OCI-LY7 (cell line): Measurements from ENCODE around the gene TCTN1.

ENCODE experiments used
- EZH2phosphoT487 ChIP-seq: fragments of 200-600 bp; sonication (generic); IDR thresholded peaks from 2 replicates; pipeline ENCODE4 v1.6.1; 2018; ENCODE audit warnings: low read depth, borderline replicate concordance, mild to moderate bottlenecking, mixed run types, antibody characterized with exemption, low read length, moderate library complexity, mixed read lengths
- TF ChIP-seq, protein P1 (sequence below): fragments of 200-600 bp; sonication (generic); conservative IDR thresholded peaks from 2 replicates; pipeline ENCODE4 v1.5.1; 2014; ENCODE audit warnings: mild to moderate bottlenecking, antibody characterized with exemption, low read length, moderate library complexity, mixed read lengths

DNA sequence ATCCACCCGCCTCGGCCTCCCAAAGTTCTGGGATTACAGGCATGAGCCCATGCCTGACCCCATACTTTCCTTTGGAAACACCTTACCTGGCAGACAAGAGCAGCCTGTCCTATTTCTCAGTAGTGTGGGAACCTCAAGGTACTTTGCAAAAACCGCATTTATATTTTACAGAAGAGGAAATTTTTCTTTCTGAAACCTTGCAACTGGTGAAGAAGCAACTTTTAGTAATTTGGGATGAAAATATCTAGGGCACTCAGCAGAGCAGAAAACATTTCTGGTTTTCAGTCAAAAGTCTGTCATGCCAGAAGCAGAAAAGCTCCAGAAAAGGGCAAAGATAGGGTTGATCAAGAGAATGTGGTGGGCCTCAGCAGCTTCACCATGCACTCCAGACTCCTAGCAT, 53.7 kb downstream of the TCTN1 start:
- TF ChIP-seq, protein P1, sequence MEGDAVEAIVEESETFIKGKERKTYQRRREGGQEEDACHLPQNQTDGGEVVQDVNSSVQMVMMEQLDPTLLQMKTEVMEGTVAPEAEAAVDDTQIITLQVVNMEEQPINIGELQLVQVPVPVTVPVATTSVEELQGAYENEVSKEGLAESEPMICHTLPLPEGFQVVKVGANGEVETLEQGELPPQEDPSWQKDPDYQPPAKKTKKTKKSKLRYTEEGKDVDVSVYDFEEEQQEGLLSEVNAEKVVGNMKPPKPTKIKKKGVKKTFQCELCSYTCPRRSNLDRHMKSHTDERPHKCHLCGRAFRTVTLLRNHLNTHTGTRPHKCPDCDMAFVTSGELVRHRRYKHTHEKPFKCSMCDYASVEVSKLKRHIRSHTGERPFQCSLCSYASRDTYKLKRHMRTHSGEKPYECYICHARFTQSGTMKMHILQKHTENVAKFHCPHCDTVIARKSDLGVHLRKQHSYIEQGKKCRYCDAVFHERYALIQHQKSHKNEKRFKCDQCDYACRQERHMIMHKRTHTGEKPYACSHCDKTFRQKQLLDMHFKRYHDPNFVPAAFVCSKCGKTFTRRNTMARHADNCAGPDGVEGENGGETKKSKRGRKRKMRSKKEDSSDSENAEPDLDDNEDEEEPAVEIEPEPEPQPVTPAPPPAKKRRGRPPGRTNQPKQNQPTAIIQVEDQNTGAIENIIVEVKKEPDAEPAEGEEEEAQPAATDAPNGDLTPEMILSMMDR = no peak
- no peak for TF ChIP-seq EZH2phosphoT487
